ENCODE results near the gene CYP4F22. TPM values are rescaled to one million over a fixed set of nuclear protein-coding genes. Genes with fewer than 3 reads are reported as not detected.

The CYP4F22 gene
- total RNA-seq = 0.14 TPM in 1 of 2 replicates, not detected in the other

GRCh38 chr19:15508035-15508710, at the start of gene CYP4F22:
TSS of gene CYP4F22 (plus strand) at chr19:15508525. CDS start at chr19:15525337, 16,812 bp downstream.

GRCh38 chr19:15464394-15465385, 43.6 kb upstream of the CYP4F22 start, which contains the start of gene RASAL3:
TSS of gene RASAL3 (minus strand) at chr19:15464544. CDS start at chr19:15464358, 186 bp downstream.

GRCh38 chr19:15479391-15480345, 28.7 kb upstream of the CYP4F22 start, which contains the start of gene PGLYRP2:
TSS of gene PGLYRP2 (minus strand) at chr19:15479501. CDS start at chr19:15479371, 130 bp downstream.

Other genes with a start within 250 kb of the CYP4F22 start
- gene BRD4, start 176.0 kb upstream of the CYP4F22 start, total RNA-seq = 13.4 and 18.3 TPM in 2 replicates
- 12.9 and 18.6 TPM in 2 replicates for gene AKAP8, start 128.7 kb upstream of the CYP4F22 start, total RNA-seq
- 66.4 and 69.1 TPM in 2 replicates for gene AKAP8L, start 89.5 kb upstream of the CYP4F22 start, total RNA-seq
- 16.9 and 32.4 TPM in 2 replicates for gene WIZ, start 58.6 kb upstream of the CYP4F22 start, total RNA-seq
- gene RASAL3, start 44.0 kb upstream of the CYP4F22 start, total RNA-seq = not detected in 2 replicates
- not detected in 2 replicates for gene PGLYRP2, start 29.0 kb upstream of the CYP4F22 start, total RNA-seq
- not detected in 2 replicates for gene CYP4F8, start 106.7 kb downstream of the CYP4F22 start, total RNA-seq
- gene CYP4F3, start 132.4 kb downstream of the CYP4F22 start, total RNA-seq = 1.9 and 2.1 TPM in 2 replicates
- 0.49 and 0.65 TPM in 2 replicates for gene CYP4F12, start 164.6 kb downstream of the CYP4F22 start, total RNA-seq
- gene OR10H2, start 219.5 kb downstream of the CYP4F22 start, total RNA-seq = not detected in 2 replicates
- gene OR10H3, start 229.5 kb downstream of the CYP4F22 start, total RNA-seq = not detected in 2 replicates